ENCODE measurements around the gene KCNMB4. TPM values are rescaled to one million over a fixed set of nuclear protein-coding genes. Genes with fewer than 3 reads are reported as not detected.

Gene KCNMB4, protein sequence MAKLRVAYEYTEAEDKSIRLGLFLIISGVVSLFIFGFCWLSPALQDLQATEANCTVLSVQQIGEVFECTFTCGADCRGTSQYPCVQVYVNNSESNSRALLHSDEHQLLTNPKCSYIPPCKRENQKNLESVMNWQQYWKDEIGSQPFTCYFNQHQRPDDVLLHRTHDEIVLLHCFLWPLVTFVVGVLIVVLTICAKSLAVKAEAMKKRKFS
- 1 to 10 TPM; 4.0 to 7.2 (median 5.8) TPM for total RNA-seq

DNA sequence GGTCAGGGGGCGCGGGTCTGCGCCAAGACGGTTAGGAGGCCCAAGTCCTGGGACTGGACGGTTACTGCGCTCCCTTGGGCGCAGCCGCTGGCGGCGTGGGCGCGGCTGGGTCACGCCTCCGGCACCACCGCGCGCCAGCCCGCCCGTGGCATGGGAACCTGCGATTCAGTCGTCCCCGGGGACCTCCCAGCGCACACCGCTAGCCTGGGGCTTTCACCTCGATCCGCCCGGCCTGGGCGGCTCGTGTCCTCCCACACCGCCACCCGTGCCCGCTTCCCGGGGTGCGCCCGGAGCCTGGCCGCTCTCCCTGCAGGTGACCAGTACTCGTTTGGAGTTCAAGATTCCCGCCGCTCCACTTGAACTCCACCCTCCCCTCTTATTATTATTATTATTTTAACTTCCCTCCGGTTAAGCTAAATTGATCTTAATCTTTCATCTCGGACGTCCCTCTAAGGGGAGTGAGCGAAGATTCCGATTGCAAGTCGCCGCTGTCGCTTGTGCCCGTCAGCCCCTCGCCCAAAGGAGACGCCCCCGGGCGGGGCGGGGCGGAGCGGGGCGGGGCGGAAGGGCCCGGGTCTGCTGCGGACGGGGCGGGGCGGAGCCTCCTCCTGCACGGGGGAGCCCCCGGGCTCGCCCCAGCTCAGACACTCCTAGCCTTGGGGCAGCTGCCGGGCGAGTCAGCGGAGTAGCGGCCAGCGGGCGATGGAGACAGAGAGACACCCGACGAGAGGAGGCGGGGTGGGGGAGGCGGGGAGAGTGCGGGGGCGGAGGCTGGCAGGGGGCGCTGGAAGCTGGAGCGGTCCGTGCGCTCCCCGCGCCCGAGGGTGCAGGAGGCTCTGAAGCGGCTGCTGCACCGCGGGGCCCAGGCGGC is at the start of gene KCNMB4:
TSS of gene KCNMB4 (plus strand) at position 643 of the 871 bp plus-strand sequence. CDS start 445 bp downstream, outside the sequence.
- H3K27me3 ChIP-seq: peaks cover 50% of the 10 kb centered on the region
- no peak for TF ChIP-seq POLR2AphosphoS5 (IDR thresholded peaks at IDR 0.05)
- no peak for TF ChIP-seq EP300 (IDR thresholded peaks at IDR 0.05)
- no peak for TF ChIP-seq POLR2A (IDR thresholded peaks at IDR 0.05)
- TF ChIP-seq, protein P1, sequence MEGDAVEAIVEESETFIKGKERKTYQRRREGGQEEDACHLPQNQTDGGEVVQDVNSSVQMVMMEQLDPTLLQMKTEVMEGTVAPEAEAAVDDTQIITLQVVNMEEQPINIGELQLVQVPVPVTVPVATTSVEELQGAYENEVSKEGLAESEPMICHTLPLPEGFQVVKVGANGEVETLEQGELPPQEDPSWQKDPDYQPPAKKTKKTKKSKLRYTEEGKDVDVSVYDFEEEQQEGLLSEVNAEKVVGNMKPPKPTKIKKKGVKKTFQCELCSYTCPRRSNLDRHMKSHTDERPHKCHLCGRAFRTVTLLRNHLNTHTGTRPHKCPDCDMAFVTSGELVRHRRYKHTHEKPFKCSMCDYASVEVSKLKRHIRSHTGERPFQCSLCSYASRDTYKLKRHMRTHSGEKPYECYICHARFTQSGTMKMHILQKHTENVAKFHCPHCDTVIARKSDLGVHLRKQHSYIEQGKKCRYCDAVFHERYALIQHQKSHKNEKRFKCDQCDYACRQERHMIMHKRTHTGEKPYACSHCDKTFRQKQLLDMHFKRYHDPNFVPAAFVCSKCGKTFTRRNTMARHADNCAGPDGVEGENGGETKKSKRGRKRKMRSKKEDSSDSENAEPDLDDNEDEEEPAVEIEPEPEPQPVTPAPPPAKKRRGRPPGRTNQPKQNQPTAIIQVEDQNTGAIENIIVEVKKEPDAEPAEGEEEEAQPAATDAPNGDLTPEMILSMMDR (IDR thresholded peaks at IDR 0.05): no peak
- no peaks in the 10 kb centered on the region for H3K36me3 ChIP-seq
- peak within 1 kb of the TSS in 3 of 4 donors; percentile 55 to 71 (median 59) for H3K27ac ChIP-seq
- 0% methylated on average over 6 to 12 of the region's 88 CpGs for WGBS, 2 donors (ENCODE audit: low coverage in 1 of 2)
- H3K9me3 ChIP-seq: no peaks in the 10 kb centered on the region
- peak within 1 kb of the TSS; percentile 47 to 80 for H3K4me3 ChIP-seq
- peaks cover 0 to 23% (median 8%) of the 10 kb centered on the region in 3 donors for H3K4me1 ChIP-seq
- peak; percentile 75 for ATAC-seq

DNA sequence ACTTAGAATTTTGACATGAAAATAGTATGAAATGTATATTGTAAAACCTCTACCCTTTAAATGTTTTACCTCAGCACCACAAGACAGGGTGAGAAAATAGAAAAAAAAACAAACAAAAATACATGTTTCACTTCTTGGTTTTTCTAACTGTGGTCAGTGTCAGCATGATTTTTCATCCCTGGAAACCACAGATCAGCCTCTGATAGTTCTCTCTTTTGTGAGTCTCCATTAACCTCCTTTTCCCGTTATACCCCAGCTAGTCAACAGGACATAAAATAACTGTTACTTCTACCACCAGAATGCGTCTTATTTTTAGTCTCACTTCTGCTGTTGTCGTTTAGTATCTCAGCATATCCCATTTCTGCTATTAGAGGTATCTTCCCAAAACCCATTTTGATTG is 48.3 kb upstream of the KCNMB4 start:
- H3K36me3 ChIP-seq: no peaks in the 10 kb centered on the region
- no peaks in the 10 kb centered on the region for H3K9me3 ChIP-seq
- no peaks in the 10 kb centered on the region for H3K27me3 ChIP-seq
- no peaks in the 10 kb centered on the region for H3K4me1 ChIP-seq
- no peak overlapping the region for H3K27ac ChIP-seq
- 75 to 83% methylated on average over 3 of the region's 3 CpGs for WGBS, 2 donors (ENCODE audit: low coverage in 1 of 2)
- no peak for ATAC-seq
- TF ChIP-seq POLR2AphosphoS5 (IDR thresholded peaks at IDR 0.05): no peak
- TF ChIP-seq, protein P1 (IDR thresholded peaks at IDR 0.05): no peak
- no peak for TF ChIP-seq EP300 (IDR thresholded peaks at IDR 0.05)
- TF ChIP-seq POLR2A (IDR thresholded peaks at IDR 0.05): no peak
- H3K4me3 ChIP-seq: no peak overlapping the region

DNA sequence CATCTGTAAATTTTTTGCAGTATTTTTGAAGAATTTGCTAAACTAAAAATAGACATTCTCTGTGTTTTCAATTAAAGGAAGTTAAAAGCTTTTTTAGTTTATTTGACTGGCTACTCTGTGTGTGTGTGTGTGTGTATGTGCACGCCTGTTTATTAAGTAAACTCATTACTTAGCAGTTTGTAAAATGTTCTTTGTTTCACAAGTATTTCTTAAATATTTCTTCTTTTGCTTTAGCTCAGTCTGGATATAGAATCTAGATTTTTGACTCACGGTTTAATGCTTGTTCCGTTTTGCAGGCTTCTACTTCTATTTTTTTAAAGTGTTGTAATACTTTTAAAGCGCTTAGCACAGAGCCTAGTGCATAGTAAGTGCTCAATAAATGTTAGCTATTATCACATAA is 46.5 kb upstream of the KCNMB4 start:
- Histone ChIP-seq H3K4me1 (no peaks in the 10 kb centered on the region), H3K4me3 (no peak overlapping the region), H3K27me3 (no peaks in the 10 kb centered on the region), H3K27ac (no peak overlapping the region), H3K9me3 (no peaks in the 10 kb centered on the region), H3K36me3 (peaks cover 0 to 4% of the 10 kb centered on the region in 2 donors)
- no peak for ATAC-seq
- WGBS, 2 donors (ENCODE audit: low coverage in 1 of 2): 84 to 89% methylated on average over 4 of the region's 4 CpGs
- TF ChIP-seq POLR2AphosphoS5 (IDR thresholded peaks at IDR 0.05) (no peak), POLR2A (IDR thresholded peaks at IDR 0.05) (no peak)

DNA sequence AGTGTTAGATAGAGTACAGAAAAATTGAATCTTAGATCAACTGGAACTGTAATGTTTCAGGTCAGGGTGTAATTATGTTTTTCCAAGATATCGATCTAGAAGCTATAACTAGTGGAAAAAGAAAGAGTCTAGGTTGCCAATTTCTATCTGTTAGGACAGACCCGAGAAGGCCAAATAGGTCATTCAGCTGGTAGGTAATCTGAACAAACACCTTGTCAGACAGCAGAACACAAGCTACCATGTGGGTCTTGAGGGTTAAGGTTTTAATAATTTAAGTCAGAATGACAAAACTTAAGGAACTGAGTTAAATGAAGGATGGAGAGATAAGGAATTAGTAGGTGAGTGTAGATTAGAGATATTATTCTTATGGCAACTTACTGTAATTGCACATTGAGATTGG is 44.9 kb upstream of the KCNMB4 start:
- TF ChIP-seq, protein P1 (IDR thresholded peaks at IDR 0.05): no peak
- no peak for TF ChIP-seq EP300 (IDR thresholded peaks at IDR 0.05)
- no peak for TF ChIP-seq POLR2AphosphoS5 (IDR thresholded peaks at IDR 0.05)
- no peak for TF ChIP-seq POLR2A (IDR thresholded peaks at IDR 0.05)
- Histone ChIP-seq H3K27ac (no peak overlapping the region), H3K36me3 (peaks cover 0 to 5% of the 10 kb centered on the region in 2 donors), H3K4me1 (no peaks in the 10 kb centered on the region), H3K9me3 (no peaks in the 10 kb centered on the region), H3K4me3 (no peak overlapping the region), H3K27me3 (no peaks in the 10 kb centered on the region)
- no peak for ATAC-seq
- WGBS, 2 donors (ENCODE audit: low coverage in 1 of 2): 94 to 97% methylated on average over 2 of the region's 2 CpGs

DNA sequence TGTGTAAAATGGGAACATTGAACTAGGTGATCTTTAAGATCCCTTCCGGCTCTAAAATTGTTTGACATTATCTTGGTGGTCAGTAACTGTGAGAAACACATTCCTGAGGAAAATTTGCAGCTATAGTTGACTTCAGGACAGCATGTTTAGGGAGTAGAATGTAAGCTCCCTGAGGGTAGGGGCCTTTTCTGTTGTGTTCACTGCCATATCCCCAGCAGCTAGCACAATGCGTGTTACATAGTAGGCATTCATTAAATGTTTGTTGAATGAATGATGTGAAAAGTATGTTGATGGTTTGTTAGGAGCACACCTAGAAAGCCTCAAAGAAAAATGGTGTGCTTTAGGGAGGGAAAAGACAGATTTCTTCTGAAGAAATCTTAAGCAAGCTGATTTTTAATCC is 38.5 kb upstream of the KCNMB4 start:
- Histone ChIP-seq H3K27ac (no peak overlapping the region), H3K4me3 (no peak overlapping the region), H3K36me3 (peaks cover 0 to 5% of the 10 kb centered on the region in 2 donors), H3K9me3 (no peaks in the 10 kb centered on the region), H3K4me1 (no peaks in the 10 kb centered on the region), H3K27me3 (no peaks in the 10 kb centered on the region)
- no peak for TF ChIP-seq EP300 (IDR thresholded peaks at IDR 0.05)
- 90 to 100% methylated on average over 2 of the region's 2 CpGs for WGBS, 2 donors (ENCODE audit: low coverage in 1 of 2)
- no peak for ATAC-seq
